GM12873 (cell line): ENCODE measurements around the gene CDKN2AIPNL.

Experiments used
- TF ChIP-seq, protein P1 (sequence below): IDR thresholded peaks from 2 replicates; pipeline ENCODE4 v1.5.1; 2012; ENCODE audit warnings: low read depth, mild to moderate bottlenecking, moderate library complexity, low read length, control low read depth; ENCODE audit not compliant: insufficient read depth; ENCODE audit errors: missing control alignments

CDKN2AIPNL gene

DNA sequence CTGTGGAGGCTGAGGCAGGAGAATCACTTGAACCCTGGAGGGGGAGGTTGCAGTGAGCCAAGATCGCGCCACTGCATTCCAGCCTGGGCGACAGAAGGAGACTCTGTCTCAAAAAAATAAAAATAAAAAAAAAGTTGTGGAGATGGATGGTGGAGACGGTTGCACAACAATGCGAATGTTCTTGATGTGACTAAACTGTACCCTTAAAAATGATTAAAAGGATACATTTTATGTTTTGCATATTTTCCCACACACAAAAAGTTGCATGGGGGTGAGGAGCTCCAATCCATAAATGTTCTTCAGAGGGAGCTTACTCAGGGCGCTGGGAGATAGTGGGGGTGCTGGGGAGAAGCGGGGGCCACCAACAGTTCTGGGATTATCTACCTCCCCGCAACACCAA lies 43.8 kb upstream of the CDKN2AIPNL start:
- TF ChIP-seq, protein P1, sequence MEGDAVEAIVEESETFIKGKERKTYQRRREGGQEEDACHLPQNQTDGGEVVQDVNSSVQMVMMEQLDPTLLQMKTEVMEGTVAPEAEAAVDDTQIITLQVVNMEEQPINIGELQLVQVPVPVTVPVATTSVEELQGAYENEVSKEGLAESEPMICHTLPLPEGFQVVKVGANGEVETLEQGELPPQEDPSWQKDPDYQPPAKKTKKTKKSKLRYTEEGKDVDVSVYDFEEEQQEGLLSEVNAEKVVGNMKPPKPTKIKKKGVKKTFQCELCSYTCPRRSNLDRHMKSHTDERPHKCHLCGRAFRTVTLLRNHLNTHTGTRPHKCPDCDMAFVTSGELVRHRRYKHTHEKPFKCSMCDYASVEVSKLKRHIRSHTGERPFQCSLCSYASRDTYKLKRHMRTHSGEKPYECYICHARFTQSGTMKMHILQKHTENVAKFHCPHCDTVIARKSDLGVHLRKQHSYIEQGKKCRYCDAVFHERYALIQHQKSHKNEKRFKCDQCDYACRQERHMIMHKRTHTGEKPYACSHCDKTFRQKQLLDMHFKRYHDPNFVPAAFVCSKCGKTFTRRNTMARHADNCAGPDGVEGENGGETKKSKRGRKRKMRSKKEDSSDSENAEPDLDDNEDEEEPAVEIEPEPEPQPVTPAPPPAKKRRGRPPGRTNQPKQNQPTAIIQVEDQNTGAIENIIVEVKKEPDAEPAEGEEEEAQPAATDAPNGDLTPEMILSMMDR: no peak

DNA sequence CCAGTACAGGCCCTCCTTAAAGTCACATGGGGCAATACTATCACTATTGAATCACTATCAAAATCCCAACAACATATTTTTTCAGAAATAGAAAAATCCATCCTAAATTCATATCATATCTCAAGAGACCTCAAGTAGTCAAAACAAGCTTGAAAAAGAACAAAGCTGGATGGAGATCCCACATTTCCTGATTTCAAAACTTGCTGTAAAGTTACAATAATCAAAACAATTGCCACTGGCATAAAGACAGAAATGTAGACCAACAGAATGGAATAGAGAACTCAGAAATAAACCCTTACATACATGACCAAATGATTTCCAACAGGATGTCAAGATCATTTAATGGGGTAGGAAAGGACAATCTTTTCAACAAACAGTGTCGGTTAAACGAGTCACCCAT lies 41.3 kb upstream of the CDKN2AIPNL start:
- TF ChIP-seq, protein P1: no peak

DNA sequence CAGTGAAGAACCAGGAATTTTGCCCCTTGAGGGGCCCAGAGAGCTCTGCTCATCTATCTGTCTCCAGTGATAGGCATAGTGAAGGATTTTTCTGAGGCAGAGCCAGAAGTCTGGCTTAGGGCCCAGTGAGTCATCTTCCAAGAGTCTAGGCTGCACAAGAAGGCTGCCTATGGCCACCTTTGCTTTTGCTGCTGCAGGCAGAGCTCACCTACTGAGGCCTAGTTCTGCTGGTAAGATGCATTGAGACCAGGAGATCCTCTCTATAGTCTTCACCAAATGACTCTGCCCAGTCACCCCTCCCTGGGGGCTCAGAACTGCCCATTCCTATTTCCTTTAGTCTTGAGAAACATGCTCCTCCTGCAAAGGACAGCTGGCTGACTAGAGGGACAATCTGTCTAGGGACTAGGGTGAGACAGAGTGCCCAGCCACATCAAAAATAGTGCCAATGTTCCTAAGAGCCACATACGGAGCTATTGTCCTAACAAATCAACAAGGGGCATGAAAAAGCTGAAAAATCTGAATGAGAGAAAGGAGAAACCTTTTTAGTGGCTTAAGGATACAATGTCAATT lies 40.3 kb upstream of the CDKN2AIPNL start:
- TF ChIP-seq, protein P1: no peak

DNA sequence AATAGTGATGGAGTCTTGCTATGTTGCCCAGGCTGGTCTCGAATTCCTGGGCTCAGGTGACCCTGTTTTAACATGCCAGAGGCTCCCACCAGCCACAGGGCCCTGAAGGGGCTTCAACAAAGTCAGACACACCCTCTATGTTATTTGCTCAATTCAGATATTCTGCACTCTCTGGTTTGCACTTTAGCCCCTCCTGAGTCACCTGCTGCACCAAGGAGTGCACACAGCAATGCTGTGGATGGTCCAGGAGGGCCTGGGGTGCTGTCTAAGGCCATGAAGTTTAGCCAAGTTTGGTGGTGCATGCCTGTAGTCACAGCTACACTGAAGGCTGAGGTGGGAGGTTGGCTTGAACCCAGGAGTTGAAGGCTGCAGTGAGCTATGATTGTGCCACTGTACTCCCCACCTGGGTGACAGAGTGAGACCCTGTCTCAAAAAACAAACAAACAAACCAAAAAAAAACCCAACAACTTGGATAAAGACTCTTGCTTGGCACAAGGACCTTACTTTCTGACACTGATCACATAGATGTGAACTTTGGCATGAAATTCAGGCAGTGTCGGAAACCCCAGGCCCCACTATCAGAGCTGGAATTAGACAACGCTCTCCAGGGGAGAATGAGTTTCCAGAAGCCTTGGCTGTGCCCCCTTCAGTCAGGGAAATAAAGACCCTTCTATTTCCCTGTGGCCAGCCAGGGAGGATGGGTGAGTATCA lies 39.7 kb upstream of the CDKN2AIPNL start:
- TF ChIP-seq, protein P1: no peak

DNA sequence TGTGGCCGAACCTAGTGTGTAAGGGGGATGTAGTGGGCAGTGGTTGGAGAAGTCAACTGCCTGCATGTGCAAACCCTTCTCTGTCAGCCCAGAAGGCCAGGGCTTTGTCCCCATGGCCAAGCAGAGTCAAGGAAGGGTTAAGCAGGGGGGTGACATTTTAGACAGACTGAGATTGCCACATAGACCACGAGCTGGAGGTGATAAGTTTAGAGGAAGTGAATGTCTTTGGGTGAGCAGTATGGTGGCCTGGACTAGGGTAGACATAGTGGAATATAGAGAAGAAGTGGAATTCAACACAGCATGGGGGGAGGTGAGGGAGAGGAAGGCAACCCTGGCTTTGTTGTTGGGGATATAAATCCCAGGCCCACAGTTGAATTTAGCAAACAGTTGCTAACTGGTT lies 38.7 kb upstream of the CDKN2AIPNL start:
- TF ChIP-seq, protein P1: no peak

DNA sequence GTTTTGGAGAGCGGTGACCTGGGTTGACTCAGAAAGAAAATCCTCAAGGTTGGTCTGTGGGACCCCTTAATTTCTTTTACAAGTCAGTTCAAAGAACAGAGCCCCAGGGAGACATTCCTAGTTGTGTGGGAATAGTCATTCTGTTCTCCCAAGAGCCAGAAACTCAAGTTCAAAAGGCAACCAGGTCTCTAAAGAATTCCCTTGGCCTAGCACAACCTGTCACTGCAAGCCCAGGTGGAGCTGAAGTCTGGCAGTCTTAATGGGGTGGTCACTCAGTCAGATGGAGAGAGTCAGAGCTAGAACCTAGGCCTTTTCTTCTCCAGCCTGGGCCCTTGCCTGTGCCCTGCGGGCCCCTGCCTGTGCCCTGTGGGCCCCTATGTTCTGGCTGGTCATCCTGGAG lies 37.5 kb upstream of the CDKN2AIPNL start:
- TF ChIP-seq, protein P1: no peak

DNA sequence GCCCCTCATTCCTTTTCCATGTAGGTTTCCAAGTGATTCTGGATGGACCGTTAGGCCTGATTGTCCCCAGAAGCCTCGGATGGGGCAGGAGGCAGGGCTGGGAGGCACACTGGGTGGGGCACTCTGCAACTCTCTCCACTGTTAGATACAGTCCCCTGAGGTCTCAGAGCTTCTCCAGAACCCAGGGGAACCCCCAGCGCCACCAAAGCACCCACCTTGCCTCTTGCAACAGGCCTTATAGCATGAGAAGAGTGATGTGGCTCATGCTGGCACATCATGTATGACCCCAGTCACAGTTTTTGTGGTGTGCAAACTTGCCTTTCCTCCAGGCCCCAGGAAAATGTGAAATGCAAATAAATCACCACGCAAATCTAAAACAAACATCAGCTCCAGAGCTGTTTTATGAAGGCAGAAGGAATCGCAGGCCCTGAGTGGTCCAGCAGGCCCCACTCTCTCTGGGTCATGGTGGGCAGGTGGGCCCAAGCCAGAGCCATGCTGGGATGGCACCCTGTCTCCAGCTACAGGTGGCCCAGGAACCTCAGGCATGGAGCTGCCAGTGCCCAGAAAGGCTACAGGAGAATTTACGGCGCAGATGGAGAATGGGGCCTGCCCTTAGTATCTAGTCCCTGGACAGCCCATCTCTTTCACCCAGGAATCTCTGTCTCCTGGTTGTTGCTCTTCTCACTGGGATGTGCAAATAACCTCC lies 36.3 kb upstream of the CDKN2AIPNL start:
- TF ChIP-seq, protein P1: no peak
